SW 1271 (cell line): Measurements from ENCODE around the gene SLC19A1.
"Not testable (repeated sequence)": the region's sequence is repeated elsewhere in the genome, so short reads cannot be mapped to it uniquely, and the experiment has no call there.

Experiments used
- DNase-seq, 2 experiments: peaks; one replicate each; lab custom pipeline; 2025; lab: John Stamatoyannopoulos, UW

SLC19A1 gene

GRCh38 chr21:45533361-45533845 is 8.8 kb downstream of the SLC19A1 start:
- no peak for DNase-seq

DNA sequence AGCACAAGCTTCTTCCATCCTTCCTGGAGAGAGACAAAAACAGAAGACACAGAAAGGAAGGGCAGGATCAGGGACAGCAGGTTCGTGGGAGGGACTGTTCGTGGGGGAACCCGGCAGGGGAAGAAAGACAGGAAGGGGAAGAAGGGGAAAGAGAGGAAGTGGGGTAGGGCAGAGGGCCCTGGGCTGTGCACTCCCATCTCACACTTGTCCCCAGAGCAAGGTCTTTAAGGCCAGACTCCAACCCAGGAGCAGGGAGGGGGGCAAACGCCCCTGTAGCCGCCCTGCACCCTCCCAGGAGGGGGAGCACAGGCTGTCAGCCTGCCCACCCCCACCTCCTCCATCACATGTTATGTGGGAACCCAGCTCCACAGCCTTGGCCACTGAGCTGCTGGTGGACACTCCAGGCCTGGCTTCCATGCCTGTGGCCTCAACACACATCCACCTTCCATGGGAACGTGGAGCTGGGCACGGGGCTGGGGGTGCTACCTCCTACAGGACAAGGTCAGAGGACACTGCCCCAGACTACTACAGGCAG is 9.3 kb downstream of the SLC19A1 start:
- no peak for DNase-seq

DNA sequence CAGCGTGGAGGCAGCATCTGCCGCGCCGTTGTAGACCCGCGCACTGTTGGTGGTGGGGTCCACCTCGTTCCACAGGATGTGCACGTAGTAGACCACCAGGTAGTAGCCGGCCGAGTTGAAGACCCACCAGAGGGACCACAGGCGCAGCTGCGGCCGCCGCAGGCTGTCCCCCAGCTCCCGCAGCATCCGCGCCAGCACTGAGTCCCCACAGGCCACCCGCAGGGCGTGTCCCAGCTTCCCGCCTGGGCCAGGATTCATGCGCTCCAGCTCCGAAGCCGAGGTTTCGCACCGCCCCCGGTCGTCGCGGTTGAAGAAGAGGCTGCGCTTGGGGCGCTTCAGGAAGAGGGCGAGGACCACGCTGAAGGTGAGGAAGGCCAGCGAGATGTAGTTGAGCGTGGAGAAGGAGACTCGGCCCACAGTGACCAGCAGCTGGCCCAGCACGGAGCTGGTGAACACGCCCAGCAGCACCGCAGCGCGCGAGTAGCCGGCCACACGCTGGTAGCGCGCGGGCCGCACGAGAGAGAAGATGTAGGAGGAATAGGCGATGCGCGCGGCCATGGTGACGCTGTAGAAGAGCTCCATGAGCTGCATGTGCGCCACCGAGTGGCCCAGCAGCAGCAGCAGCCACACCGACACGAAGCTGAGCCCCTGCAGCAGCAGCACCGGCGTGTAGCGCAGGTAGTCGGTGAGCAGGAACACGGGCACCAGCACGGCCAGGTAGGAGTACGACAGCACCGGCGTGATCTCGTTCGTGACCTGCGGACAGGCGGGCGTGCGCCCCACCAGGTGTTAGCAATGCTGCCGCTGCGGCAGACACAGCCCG is 10.6 kb downstream of the SLC19A1 start:
- DNase-seq = no peak

DNA sequence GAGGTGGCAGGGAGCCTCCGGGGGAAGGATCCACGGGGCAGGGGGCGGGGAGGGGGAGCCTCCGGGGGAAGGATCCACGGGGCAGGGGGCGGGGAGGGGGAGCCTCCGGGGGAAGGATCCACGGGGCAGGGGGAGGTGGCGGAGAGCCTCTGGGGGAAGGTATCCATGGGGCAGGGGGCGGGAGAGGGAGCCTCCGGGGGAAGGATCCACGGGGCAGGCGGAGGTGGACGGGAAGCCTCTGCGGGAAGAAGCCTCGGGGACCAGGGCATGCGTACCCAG is 11.2 kb downstream of the SLC19A1 start:
- DNase-seq = not testable (repeated sequence)

DNA sequence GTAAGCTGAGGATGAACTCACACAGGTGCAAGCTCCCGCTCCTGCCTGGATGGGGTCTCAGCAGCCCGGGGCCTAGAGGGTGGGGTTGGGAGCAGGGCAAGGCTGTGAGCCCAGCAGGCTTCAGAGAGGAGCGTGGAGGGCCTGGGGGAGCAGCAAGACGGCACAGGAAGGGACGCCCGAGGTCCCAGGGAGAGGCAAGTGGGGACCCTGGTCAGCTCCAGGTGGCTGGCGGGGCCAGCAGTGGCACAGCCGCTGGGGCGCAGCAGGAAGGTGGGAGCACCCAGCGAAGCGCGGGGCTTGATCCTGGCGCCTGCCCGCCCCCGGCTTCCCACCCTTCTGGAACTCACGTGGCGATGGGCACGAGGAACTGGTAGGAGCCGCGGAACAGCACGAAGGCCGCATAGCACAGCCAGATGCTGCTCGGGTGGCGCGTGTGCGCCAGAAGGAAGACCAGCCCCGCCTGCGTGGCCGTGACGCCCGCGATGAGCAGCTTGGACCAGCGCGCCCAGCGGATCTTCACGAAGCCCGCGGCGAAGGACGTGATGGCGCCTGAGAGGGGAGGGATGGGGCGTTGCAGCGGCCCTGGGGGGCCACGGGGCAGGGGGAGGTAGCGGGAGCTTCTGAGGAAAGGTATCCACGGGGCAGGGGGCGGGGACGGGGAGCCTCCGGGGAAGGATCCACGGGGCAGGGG is 11.7 kb downstream of the SLC19A1 start:
- DNase-seq = no peak

- no peak for DNase-seq
Observed at GRCh38 chr21:45529785-45530422, 12.3 kb downstream of the SLC19A1 start.

DNA sequence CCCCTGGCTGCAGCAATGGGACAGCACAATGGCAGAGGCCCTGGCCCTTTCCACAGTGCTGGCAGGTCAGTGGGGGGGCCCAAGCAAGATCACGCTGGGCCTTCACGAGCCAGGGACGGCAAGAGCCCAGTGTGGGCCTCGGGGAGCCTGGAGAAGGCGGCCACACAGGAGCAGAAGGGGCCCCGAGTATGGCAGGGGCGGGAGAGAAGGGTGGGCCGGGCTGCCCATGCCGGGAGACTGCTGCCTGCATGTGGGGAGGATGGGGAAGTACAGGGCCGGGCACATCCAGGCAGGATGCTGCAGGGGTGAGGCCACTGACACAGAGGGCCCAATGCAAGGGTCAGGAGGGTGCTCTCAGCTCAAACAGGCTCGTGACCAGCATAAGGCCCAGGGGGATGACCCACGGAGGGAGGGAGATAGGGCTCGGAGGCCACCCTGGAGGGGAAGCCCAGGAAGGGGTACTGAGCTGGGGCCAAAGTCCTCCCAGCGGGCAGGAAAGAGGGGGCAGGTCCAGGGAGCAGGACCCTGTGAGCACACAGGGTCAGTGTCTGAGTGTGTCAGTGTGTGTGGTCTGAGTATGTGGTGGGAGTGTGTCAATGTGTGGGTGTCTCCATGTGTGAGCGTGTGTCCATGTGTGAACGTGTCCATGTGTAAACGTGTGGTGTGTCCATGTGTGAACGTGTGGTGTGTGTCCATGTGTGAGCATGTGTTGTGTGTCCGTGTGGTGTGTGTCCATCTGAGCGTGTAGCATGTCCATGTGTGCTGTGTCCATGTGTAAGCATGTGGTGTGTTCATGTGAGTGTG is 13.1 kb downstream of the SLC19A1 start:
- no peak for DNase-seq

DNA sequence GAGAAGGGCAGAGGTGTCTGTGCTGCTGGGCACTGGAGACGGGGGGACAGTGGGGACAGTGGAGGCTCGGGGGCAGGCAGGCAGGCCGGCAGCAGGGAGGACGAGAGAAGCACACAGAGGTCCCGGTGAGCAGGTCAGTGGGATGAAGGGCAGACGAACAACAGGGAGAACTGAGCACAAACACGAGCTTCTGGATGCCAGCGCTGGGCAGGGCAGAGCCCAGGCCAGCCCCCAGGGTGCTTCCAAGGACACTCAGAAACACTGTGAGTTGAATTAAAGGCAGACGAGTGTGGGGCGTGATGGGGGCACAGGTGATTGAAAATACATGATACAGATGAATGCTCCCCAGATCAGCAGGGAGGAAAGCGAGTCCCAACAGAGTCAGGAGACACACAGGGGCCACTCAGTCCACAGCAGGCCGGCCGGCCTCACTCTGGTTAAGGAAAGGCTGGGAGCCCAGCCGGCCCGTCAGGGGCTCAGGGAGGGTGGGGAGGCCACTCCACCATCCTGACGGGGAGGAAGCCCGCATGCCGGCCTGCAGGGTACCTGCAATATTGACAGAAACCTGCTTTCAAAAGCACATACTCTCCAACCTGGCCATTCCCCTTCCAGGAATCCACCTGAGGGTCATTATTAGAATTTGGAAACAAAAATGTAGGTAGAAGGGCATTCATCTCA is 14.1 kb downstream of the SLC19A1 start:
- DNase-seq = no peak

DNA sequence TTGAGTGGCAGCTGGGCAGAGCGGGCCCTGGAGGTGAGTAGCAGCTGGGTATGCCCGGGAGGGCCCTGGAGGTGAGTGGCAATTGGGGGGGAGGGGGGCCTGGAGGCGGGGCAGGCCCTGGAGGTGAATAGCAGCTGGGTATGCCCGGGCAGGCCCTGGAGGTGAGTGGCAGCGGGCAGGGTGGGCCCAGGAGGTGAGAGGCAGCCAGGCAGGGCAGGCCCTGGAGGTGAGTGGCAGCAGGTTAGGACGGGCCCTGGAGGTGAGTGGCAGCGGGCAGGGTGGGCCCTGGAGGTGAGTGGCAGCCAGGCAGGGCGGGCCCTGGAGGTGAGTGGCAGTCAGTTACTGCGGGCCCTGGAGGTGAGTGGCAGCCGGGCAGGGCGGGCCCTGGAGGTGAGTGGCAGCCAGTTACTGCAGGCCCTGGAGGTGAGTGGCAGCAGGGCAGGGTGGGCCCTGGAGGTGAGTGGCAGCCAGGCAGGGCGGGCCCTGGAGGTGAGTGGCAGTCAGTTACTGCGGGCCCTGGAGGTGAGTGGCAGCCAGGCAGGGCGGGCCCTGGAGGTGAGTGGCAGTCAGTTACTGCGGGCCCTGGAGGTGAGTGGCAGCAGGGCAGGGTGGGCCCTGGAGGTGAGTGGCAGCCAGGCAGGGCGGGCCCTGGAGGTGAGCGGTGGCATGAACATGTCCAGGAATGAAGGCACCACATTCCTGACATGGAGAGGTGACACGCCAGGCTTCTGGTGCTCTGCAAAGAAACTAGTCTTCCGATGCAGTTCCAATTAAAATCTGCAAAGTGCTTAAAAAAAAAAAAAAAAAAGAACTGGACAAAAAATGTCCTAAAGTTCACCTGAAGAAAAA is 14.9 kb downstream of the SLC19A1 start:
- DNase-seq = not testable (repeated sequence)

DNA sequence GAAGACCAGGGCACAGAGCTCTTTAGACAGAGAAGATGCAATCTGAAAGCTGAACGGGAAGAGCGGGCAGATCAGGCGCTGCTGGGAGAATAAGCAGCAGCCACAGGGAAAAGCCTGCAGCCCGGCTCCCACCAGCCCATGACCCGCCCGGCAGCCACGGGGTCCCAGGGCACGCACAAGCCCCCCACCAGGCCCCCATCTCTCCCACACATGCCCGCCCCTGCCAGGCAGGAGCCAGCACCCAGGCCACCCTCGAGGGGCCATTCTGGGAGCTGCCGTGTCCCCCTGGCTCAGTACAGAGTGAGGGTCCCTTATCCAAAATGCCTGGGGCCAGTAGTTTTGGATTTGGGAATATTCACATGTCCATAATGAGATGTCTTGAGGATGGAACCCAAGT is 16.3 kb downstream of the SLC19A1 start:
- DNase-seq = no peak

DNA sequence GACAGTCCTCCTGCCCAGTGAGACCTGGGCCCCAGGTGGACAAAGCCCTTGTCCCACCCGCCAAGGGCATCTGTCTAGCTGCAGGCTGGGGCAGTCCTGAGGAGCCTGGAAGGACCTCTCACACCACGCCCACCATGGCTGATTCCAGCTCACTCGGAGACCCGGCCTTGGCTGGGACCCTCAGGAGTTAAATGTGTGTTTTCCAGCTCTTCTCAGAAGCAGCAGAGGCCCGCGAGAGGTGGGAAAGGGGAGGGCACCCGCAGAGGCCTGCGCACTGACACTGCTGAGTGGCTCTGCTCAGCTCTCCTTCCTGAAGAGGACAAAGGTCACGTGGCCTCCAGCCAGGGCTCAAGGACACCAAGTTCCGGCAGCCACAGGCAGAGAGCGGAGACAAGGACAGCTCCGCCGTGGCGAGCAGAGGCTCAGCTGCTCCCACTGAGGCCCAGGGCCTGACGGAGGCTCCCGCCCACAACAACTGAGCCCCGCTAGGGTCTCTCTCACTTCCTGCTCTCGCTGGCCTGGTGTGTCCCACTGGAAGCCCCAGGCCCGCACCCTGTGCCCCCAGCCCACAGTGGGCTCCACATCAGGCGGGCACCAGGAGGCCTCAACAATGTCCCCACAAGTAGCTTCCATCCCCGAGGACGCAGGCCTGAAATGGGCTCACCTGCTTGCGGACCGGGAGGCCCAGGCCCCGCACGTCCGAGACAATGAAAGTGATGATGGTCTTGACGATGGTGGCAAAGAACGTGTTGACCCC is 16.9 kb downstream of the SLC19A1 start:
- DNase-seq = no peak

DNA sequence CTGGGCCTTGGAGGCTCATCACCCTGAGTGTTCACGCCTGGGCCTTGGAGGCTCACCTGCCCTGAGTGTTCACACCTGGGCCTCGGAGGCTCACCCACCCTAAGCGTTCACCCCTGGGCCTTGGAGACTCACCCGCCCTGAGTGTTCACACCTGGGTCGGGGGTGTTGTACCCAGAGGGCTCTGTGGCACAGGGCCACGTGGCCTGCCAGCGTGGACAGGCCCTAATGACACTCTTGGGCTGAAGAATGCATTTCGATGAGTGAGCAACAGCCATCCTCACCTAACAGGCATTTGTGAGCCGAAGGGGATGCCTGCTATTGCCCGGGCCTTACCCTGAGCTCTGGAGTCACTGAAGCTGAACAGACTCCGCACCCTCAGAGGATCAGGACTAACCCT is 17.5 kb downstream of the SLC19A1 start:
- DNase-seq = no peak

GRCh38 chr21:45523411-45524101 is 18.7 kb downstream of the SLC19A1 start:
- no peak for DNase-seq

GRCh38 chr21:45522986-45523385 is 19.3 kb downstream of the SLC19A1 start:
- DNase-seq = no peak

GRCh38 chr21:45522381-45522780 is 19.9 kb downstream of the SLC19A1 start:
- DNase-seq = no peak

GRCh38 chr21:45521241-45521640 is 21.0 kb downstream of the SLC19A1 start:
- no peak for DNase-seq

GRCh38 chr21:45519182-45519581 is 23.1 kb downstream of the SLC19A1 start:
- DNase-seq = no peak

DNA sequence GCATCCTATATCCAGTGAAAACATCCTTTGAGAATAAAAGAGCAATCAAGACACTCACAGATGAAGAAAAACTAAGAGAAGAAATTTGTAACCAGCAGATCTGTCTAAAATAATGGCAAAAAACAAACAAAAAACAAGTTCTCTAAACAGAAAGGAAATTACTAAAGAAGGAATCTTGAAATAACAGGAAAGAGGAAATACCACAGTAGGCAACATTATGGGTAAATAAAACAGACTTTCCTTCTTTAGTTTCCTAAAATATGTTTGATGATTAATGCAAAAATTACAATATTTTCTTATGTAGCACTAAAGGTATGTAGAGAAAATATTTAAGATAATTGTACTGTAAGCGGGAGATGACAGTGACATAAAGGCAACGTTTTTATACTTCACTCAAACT is 23.5 kb downstream of the SLC19A1 start:
- DNase-seq = no peak
